ENCODE results near the gene TAS2R16. TPM values are rescaled to one million over a fixed set of nuclear protein-coding genes. Genes with fewer than 3 reads are reported as not detected.
"Not testable (repeated sequence)": the region's sequence is repeated elsewhere in the genome, so short reads cannot be mapped to it uniquely, and the experiment has no call there.

The TAS2R16 gene
- total RNA-seq, 1 experiment from 2014 or later: not detected

GRCh38 chr7:122989577-122989976 is 5.9 kb downstream of the TAS2R16 start:
- Histone ChIP-seq H3K27me3 (peaks cover 10% of the 10 kb centered on the region; the same call in 1 of the 2 replicates), H3K36me3 (no peaks in the 10 kb centered on the region), H3K27ac (no peak overlapping the region), H3K4me1 (no peaks in the 10 kb centered on the region), H3K4me3 (no peak overlapping the region), H3K9me3 (replicated peaks) (no peaks in the 10 kb centered on the region)
- DNase-seq: no peak

DNA sequence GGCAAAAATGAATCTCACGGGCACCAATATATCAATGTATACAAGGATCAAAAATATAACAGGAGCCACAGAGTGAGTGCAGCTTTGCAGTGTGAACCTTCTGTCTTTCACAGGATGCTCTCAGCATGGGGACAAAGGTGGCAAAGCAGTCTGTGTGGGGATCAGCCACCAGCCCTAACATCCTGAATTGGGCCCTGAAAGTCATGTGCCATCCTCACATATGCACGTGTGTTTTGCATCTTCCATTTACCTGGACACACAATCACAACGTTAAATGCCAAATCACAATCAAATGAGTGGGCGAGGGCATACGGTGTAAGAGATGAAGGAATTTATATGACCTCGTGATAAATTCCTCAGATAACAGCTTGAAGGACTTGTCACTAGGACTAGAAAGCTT is 6.5 kb downstream of the TAS2R16 start:
- Histone ChIP-seq H3K4me3 (no peak overlapping the region), H3K27me3 (peaks cover 10% of the 10 kb centered on the region; the same call in 1 of the 2 replicates), H3K36me3 (no peaks in the 10 kb centered on the region), H3K4me1 (no peaks in the 10 kb centered on the region), H3K27ac (no peak overlapping the region), H3K9me3 (replicated peaks) (no peaks in the 10 kb centered on the region; the same call in 1 of the 2 replicates)
- no peak for DNase-seq

- Histone ChIP-seq H3K27me3 (peaks cover 9% of the 10 kb centered on the region; the same call in 1 of the 2 replicates), H3K27ac (no peak overlapping the region), H3K4me3 (no peak overlapping the region), H3K36me3 (no peaks in the 10 kb centered on the region), H3K9me3 (replicated peaks) (no peaks in the 10 kb centered on the region; the same call in 1 of the 2 replicates), H3K4me1 (no peaks in the 10 kb centered on the region)
- DNase-seq: no peak
These were observed 7.2 kb downstream of the TAS2R16 start for GRCh38 chr7:122988333-122988732.

- Histone ChIP-seq H3K36me3 (no peaks in the 10 kb centered on the region), H3K4me3 (no peak overlapping the region), H3K9me3 (replicated peaks) (no peaks in the 10 kb centered on the region; the same call in 1 of the 2 replicates), H3K27me3 (peaks cover 6% of the 10 kb centered on the region; the same call in 1 of the 2 replicates), H3K4me1 (no peaks in the 10 kb centered on the region), H3K27ac (no peak overlapping the region)
- no peak for DNase-seq
These were observed 8.0 kb downstream of the TAS2R16 start for GRCh38 chr7:122987463-122987862.

DNA sequence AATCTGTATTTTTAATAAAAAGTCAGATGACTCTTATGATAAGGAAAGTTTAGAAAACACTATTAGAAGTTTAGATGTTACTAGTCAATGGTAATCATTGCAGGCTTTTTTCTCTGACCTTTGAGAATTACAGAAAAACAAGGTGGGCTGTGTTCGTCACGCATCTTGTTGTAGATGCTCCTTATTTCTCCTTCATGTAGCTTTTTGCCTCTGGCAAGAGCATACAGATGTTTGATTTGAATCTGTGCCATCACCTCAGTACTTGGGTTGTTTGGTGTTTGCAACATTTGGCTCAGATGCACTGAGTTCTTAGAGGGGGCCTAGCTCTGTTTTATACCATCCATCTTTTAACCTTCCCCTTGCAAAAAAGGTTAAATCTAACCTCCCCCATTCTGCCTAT is 11.5 kb downstream of the TAS2R16 start:
- no peak overlapping the region for H3K27ac ChIP-seq
- H3K4me1 ChIP-seq: no peaks in the 10 kb centered on the region
- no peaks in the 10 kb centered on the region for H3K36me3 ChIP-seq
- DNase-seq: no peak
- H3K9me3 ChIP-seq (replicated peaks): no peaks in the 10 kb centered on the region; the same call in 1 of the 2 replicates
- no peak overlapping the region for H3K4me3 ChIP-seq
- H3K27me3 ChIP-seq: peaks cover 2% of the 10 kb centered on the region; the same call in 1 of the 2 replicates

GRCh38 chr7:122983261-122983660 is 12.2 kb downstream of the TAS2R16 start:
- DNase-seq: no peak
- Histone ChIP-seq H3K4me1 (no peaks in the 10 kb centered on the region), H3K9me3 (replicated peaks) (no peaks in the 10 kb centered on the region; the same call in 1 of the 2 replicates), H3K27me3 (peaks cover 2% of the 10 kb centered on the region; the same call in 1 of the 2 replicates), H3K27ac (no peak overlapping the region), H3K36me3 (no peaks in the 10 kb centered on the region), H3K4me3 (no peak overlapping the region)

DNA sequence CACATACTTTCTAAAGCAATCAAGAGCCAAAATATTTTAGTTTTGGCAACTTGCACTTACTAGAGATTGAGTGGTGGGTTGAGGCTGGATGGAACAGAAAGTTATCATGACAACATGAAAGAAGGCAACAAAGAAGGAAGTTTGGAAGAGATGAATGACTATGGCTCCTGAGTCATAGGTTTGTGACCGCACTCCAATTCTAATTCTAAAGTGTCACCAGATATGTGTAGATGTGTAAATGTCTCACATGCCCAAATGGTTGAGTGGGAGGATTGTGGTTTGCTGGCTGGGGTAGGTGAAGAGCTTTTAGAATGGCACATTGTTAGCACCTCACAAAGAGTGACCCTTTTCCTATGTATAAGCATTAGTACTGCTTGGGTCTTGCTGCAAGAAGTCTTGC is 20.2 kb downstream of the TAS2R16 start:
- Histone ChIP-seq H3K27ac (no peak overlapping the region), H3K27me3 (no peaks in the 10 kb centered on the region; the same call in 1 of the 2 replicates), H3K9me3 (replicated peaks) (no peaks in the 10 kb centered on the region), H3K4me1 (no peaks in the 10 kb centered on the region), H3K4me3 (no peak overlapping the region), H3K36me3 (no peaks in the 10 kb centered on the region)
- DNase-seq: no peak

- H3K9me3 ChIP-seq (replicated peaks): no peaks in the 10 kb centered on the region
- H3K27me3 ChIP-seq: no peaks in the 10 kb centered on the region; the same call in 1 of the 2 replicates
- no peak overlapping the region for H3K4me3 ChIP-seq
- no peak for DNase-seq
- no peak overlapping the region for H3K27ac ChIP-seq
- no peaks in the 10 kb centered on the region for H3K36me3 ChIP-seq
- H3K4me1 ChIP-seq: no peaks in the 10 kb centered on the region
These were observed 21.3 kb downstream of the TAS2R16 start for GRCh38 chr7:122974229-122974628.

DNA sequence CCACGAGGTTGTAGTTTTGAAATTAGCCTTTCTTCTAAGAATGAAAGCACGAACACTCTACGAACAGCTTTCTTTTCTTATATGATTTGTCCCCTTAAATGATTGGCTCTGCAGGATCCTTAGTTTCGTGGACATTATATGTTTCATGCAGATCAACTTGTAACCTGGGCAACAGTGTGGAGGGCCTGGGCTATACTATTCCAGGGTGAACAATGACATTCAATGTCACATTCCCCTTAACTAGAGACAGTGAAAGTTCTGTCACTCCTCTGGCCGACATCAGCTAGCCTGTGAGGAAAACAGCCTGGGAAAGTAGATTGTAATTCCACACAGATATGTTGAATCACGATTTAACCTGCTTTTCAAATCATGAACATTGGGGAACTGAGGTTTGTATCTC is 23.4 kb downstream of the TAS2R16 start:
- Histone ChIP-seq H3K27ac (no peak overlapping the region), H3K4me3 (no peak overlapping the region), H3K4me1 (no peaks in the 10 kb centered on the region), H3K27me3 (no peaks in the 10 kb centered on the region; the same call in 1 of the 2 replicates), H3K9me3 (replicated peaks) (no peaks in the 10 kb centered on the region), H3K36me3 (no peaks in the 10 kb centered on the region)
- DNase-seq: no peak

DNA sequence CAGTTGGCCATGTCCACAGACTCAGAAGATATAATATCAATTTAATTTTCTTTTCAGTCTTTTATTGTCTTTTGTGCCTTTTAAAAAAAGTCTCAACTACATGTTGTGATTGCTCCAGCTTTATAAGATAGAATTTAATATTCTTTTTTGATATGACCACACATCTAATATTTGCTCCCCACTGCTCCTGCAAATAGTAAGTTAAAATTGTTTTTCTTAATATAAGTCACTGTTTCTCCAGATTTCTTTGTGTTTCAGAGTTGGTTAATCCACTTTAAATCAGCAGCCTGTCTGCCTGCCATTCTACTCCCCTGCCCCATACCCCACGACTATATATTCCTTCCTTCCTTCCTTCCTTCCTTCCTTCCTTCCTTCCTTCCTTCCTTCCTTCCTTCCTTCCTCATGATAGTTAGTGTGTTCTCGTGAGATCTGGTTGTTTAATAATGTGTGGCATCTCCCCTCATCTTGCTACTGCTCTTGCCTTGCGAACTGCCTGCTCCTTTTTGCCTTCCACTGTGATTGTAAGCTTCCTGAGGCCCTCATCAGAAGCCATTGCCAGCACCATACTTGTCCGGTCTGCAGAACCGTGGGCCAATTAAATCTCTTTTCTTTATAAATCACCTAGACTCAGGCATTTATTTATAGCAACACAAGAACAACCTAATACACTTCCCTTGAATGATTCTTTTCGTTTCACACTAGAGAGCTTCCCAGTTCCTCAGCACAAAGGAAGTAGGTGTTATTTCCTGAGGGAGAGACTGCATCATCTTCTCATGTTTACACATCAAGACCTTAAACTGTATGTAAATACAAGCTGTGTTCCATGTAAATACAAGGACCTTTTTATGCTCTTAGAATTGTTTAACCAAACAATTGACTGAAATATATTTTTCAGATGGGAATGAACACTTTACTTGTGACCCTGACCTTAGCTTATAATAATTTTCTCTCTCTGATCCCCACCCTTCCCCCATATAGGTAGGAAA is 24.5 kb downstream of the TAS2R16 start:
- Histone ChIP-seq H3K9me3 (replicated peaks) (no peaks in the 10 kb centered on the region), H3K27ac (no peak overlapping the region), H3K4me3 (no peak overlapping the region), H3K36me3 (no peaks in the 10 kb centered on the region), H3K4me1 (no peaks in the 10 kb centered on the region), H3K27me3 (no peaks in the 10 kb centered on the region; the same call in 1 of the 2 replicates)
- DNase-seq: no peak

- H3K36me3 ChIP-seq: no peaks in the 10 kb centered on the region
- DNase-seq: no peak
- no peaks in the 10 kb centered on the region for H3K4me1 ChIP-seq
- H3K27me3 ChIP-seq: no peaks in the 10 kb centered on the region; the same call in none of the 2 replicates
- H3K4me3 ChIP-seq: no peak overlapping the region
- H3K27ac ChIP-seq: no peak overlapping the region
- H3K9me3 ChIP-seq (replicated peaks): no peaks in the 10 kb centered on the region
These were observed 27.1 kb downstream of the TAS2R16 start for GRCh38 chr7:122968389-122968788.

DNA sequence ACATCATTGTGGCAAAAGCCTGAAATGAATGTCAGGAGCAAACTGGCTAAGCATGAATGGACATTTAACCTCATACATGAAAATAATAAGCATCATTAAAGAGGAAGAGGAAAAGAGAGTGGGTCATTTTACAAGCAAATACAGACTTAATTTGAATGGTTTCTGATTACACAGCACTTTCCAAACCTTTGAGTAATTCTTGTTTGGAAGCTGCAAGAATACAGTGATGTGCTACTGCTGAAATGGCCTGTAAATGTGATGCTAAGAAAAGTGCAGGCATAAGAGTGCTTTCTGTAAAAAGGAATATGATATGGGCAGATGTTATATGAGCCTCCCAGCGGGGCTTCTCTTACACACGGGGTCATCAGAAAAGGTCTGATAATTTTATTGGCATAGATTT is 30.2 kb downstream of the TAS2R16 start:
- no peak for DNase-seq
- Histone ChIP-seq H3K27me3 (no peaks in the 10 kb centered on the region; the same call in 1 of the 2 replicates), H3K27ac (no peak overlapping the region), H3K36me3 (no peaks in the 10 kb centered on the region), H3K9me3 (replicated peaks) (no peaks in the 10 kb centered on the region), H3K4me3 (no peak overlapping the region), H3K4me1 (no peaks in the 10 kb centered on the region)

DNA sequence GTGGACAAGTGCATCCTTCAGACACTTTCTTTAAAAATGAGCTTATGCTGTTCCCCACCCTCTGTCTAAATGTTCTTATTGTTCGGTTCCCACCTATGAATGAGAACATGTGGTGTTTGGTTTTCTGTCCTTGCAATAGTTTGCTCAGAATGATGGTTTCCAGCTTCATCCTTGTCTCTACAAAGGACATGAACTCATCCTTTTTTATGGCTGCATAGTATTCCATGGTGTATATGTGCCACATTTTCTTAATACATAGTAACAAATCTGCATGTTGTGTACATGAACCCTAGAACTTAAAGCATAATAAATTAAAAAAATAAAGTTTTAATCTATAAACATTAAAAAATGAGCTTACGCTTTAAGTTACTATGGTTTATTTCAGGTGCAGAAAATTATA is 41.8 kb downstream of the TAS2R16 start:
- H3K36me3 ChIP-seq; H3K4me3 ChIP-seq; H3K27ac ChIP-seq; H3K27me3 ChIP-seq; H3K9me3 ChIP-seq (replicated peaks); DNase-seq; H3K4me1 ChIP-seq: not testable (repeated sequence)

DNA sequence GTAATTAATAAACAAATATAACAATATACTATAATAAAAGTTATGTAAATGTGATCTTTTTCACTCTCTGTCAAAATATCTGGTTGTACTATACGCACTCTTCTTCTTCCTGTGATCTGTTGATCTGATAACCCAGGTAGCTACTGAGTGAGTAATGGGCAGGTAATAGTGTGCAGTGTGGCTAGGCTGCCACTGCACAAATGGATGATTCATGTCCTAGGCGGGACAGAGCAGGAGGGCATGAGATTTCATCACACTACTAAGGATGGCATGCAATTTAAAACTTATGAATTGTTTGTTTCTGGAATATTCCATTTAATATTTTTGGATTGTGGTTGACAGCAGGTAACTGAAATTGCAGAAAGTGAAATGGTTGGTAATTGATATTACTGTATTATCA is 44.5 kb downstream of the TAS2R16 start:
- Histone ChIP-seq H3K4me3 (no peak overlapping the region), H3K9me3 (replicated peaks) (no peaks in the 10 kb centered on the region), H3K27me3 (no peaks in the 10 kb centered on the region), H3K4me1 (no peaks in the 10 kb centered on the region), H3K27ac (no peak overlapping the region), H3K36me3 (no peaks in the 10 kb centered on the region)
- no peak for DNase-seq

- Histone ChIP-seq H3K36me3 (no peaks in the 10 kb centered on the region), H3K4me1 (no peaks in the 10 kb centered on the region), H3K27ac (no peak overlapping the region), H3K9me3 (replicated peaks) (no peaks in the 10 kb centered on the region), H3K4me3 (no peak overlapping the region), H3K27me3 (no peaks in the 10 kb centered on the region)
- DNase-seq: no peak
These were observed 46.3 kb downstream of the TAS2R16 start for GRCh38 chr7:122949186-122949585.

Data from SJCRH30 (cell line).